ENCODE data around the gene ORC5.
"Not testable (repeated sequence)": the region's sequence is repeated elsewhere in the genome, so short reads cannot be mapped to it uniquely, and the experiment has no call there.

Gene ORC5

GRCh38 chr7:104207731-104208420 is at the start of gene ORC5:
TSS of gene ORC5 (minus strand) at chr7:104208013. CDS start at chr7:104207904, 109 bp downstream.
- DNase-seq, result peak; percentile 75

GRCh38 chr7:104255616-104256015 is 47.8 kb upstream of the ORC5 start:
- no peak for DNase-seq

DNA sequence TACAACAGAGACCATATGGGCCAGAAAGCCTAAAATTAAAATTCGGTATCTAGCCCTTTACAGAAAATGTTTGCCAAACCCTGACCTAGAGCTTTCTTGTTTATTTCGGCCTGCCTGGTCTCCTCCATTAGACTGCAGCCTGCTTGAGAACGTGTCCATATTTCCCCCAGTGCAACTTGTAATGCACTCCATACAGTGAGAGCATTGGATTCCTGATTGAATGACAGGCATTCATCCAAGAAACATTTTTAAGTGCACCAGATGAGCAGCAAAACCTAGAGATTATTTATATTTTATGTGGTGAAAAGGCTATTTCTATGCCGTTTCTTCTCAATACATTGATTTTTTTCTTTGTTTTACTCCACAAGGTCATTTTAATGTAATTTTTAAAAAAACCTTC is 47.4 kb upstream of the ORC5 start:
- no peak for DNase-seq

DNA sequence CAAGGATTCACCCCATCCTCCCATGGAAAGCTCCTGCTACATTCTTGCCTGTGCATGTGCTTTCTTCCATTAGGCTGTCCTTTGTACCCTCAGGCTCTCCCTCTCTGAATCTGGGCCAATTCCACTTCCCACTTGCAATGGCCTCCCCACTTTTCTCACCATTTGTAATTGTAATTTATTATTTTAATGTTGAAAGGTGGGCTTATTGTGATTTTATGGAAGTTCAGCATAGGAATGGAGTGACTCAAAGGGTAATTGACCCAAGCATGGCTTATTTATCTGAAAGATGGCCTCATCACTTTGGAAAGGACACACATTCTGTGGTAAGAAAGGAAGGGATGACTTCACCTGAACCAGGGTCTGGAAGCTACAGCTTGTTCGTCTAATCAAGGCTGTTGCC is 46.9 kb upstream of the ORC5 start:
- DNase-seq, result no peak

GRCh38 chr7:104252409-104253134 is 44.8 kb upstream of the ORC5 start:
- no peak for DNase-seq

DNA sequence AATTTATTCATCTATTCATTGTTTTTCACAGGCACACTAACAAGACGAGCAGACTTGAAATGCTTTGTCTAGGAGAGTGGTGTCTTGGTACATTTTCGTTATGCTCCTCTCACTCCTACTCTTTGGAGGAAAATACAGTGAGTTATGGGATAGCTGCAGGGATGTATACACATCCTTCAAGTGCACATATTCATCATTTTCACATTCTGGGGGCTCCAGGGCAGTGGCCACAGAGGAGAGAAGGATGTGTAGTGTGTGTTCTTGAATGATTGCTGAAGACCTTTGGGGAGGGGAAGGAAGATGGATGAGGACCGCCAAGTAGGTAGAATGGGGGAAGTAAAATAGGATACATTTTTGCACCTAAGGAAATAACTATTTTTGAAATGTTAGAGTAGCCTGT is 34.8 kb upstream of the ORC5 start:
- no peak for DNase-seq

DNA sequence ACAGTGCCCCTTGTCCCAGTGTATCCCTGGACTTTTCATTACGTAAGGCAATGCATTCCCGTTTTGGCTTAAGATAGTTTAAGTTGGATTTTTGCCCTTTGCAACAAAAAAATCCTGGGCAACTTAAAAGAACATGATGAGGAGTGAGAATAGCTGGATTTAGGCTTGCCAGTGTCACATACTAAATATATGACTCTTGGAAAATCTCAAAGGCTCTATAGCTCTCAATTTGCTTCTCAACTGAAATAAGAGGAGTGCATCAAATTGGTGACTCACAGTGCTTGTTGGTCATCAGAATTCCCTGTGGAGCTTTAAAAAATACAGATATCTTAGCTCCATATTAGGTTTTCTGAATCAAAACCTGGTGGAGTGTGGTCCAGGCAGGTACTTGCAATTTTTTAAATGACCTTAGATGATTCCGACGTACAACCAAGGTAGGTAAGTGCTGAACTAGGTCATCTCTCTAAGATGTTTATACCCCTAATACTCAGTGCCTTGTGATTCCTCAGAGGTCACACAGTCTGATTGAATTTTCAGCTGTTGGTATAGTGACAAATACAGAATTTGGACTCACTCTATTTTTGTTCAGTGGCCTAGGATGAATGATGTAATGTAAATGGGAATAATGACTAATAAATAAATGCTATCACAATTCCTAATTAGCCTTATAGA is 33.9 kb upstream of the ORC5 start:
- DNase-seq, result no peak

GRCh38 chr7:104241135-104241534 is 33.3 kb upstream of the ORC5 start:
- no peak for DNase-seq

DNA sequence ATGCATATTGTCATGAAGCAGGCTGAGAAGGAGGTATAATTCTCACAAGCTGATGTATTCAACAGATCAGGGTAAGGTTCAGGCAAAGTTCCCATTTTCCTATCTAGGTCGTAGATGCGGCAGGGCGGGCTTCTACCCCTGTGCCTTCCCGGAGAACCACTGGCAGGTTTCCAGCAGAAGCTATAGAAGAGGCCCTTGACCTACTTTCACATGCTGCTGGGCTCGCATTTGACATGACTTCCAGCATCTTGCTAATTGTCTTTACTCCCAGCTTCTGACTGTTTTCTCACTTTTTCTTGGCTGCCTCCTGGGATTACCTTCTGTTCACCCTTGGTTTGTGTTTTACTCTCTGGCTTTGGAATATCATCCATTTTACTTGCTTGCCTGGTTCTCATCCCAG is 32.6 kb upstream of the ORC5 start:
- no peak for DNase-seq

DNA sequence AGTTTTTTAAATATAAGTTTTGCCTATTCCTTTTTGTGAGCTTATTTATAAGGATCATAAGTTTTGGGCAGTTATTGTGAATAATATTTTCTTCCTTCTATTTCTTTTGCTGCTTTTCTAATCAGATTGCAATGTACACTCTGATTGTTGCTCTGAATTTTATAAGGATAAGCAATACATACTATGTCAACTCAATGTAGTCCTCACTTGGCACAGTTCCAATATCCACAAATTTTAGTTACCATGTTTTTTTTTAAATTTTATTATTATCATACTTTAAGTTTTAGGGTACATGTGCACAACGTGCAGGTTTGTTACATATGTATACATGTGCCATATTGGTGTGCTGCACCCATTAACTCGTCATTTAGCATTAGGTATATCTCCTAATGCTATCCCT is 27.2 kb upstream of the ORC5 start:
- not testable (repeated sequence) for DNase-seq

DNA sequence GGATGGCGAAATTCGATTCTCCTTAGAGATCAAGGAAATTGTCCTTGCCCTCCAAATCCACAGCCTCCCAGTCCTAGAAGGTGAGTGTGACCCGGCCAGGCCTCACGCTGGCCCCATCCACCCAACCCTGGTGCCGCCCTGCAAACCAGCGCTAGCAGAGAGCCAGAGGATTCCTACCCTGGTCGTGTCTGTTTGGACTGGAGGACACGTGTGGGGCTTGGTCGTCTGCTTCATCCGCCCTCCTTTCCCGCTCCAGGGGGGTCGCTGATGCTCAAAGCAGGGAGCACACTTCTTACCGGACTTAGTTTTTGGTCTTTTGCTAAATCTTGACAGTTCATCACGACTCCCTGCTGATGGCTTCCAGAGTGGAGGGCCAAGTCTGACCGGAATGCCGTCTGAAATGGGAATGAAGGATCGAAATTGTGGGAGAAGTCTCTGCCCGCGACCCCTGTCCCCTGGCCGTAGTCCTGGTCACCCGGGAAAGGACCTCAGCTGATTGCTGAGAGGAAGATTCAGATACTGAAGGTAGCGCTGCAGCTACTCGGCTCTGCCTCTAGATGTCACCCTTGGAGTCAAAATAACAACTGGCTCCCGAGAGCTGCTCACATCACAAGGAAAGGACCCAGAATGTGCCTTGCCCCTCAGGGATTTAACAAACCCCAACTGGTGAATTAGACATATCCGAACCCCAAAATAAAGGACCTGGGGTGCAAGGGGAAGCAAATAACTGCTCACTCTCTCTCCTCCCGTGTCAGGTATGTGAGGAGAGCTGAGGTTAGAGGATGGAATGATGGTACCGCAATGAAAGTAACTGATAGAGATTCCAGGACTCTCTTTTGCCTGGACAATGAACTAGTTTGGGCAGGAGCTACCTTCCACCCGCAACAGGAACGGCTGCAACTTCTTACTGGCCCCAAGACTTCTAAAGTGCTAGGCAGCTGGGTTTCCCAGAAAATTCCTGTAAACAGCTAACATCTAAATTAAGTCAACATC is 23.5 kb upstream of the ORC5 start:
- DNase-seq, result peak; percentile 28

DNA sequence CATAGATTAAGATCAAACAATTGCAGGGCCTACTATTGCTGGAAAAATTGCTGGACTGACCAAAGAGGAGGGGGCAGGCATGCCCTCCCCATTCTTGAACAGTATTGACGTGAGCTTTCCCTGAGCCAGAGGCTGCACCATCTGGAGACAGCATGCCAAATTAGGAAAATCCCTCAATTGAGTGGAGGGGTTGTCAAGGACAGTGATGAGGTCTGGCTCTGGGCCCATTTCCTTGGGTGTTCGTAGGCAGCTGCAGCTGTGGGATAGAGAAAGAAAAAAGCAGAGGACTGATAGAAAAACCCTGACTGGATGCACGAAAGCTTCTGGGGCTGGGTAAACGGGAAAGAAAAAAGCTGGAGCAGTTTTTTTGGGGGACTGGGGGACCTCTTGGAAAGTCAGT is 22.8 kb upstream of the ORC5 start:
- no peak for DNase-seq

DNA sequence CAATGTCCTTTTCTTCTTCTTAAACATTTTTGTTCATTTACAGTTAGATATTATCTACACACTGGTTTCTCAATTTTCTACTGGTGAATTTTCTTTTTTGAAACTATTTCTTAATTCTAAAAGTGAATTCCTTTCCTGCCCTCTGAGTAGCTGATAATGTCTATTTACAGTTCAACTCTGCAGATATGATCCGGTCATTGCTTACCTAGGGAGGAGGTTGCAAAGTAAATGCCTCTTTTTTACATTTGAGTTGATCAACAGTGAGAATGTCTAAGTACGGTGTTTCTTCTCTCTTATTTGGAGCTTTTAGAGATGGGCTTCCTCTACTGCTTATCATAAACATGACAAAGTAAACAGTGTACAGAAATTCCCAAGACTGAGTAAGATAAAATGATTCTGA is 20.6 kb upstream of the ORC5 start:
- no peak for DNase-seq

GRCh38 chr7:104225451-104225850 is 17.6 kb upstream of the ORC5 start:
- DNase-seq, result no peak

DNA sequence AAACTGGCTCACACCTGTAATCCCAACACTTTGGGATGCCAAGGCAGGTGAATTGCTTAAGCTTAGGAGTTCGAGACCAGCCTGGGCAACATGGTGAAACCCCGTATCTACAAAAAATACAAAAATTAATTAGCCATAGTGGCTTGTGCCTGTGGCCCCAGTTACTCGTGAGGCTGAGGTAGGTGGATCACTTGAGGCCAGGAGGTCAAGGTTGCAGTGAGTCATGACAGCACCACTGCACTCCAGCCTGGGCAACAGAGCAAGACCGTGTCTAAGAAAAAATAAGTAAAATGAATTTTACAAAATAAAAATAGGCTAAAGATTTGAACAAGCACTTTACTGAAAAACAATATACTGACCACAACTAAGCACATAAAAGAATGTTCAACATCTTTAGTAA is 9.8 kb upstream of the ORC5 start:
- no peak for DNase-seq

- DNase-seq, result no peak
Observed at GRCh38 chr7:104209063-104209462, 1.2 kb upstream of the ORC5 start.

GRCh38 chr7:104208421-104208780 is 588 bp upstream of the ORC5 start:
- no peak for DNase-seq

GRCh38 chr7:104207348-104207730 is 474 bp downstream of the ORC5 start:
- no peak for DNase-seq

DNA sequence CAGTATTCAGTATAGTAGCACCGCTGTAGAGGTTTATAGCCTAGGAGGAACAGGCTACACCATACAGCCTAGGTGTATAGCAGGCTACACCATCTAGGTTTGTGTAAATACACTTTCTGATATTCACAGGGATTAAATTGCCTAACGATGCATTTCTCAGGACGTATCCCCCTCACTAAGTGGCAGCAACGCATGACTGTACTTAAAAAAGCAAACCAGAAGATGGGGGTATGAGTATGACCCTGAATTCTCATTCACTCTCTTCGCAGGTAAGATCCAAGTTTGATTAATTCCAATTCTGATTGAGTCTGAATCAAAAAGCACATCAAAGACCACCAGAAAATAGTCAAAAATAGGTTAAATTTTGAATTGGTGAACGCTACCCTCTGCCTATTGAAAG is 972 bp downstream of the ORC5 start:
- DNase-seq, result no peak

- no peak for DNase-seq
Observed at GRCh38 chr7:104198673-104199278, 9.0 kb downstream of the ORC5 start.

DNA sequence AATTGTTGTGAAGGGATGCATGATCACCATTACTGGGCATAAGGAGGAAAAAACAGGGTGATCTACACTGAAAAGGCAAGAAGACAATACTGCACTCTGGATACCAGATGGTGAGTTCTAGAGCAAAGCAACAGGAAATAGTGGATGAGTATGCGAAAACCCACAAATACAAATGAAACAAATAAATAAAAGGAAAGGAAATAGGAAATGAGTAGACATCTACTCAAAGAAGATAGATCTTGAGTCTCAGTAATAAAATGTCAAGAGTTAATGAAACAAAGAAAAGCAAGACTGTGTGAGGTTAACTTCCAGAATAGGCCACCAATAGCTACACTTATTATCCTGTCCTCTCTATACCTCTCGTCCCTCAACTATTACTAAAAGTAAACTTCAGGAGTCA is 11.7 kb downstream of the ORC5 start:
- no peak for DNase-seq

DNA sequence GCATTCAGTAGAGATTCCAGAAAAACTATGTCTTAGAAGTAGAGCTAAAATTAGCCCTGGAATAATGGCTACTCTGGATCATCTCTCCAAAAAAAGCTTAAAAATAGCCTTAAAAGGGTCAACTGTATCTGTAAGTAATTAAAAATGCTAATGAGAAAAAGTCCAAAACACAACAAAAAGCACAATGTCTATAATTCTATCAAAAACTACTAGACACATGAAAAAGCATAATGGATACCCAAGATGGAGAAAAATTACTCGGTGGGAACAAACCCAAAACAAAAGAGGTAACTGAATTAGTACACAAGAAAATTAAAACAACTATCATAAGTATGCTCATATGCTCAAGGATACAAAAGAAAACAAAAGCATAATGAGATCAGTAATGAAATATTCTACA is 15.4 kb downstream of the ORC5 start:
- DNase-seq, result no peak

DNA sequence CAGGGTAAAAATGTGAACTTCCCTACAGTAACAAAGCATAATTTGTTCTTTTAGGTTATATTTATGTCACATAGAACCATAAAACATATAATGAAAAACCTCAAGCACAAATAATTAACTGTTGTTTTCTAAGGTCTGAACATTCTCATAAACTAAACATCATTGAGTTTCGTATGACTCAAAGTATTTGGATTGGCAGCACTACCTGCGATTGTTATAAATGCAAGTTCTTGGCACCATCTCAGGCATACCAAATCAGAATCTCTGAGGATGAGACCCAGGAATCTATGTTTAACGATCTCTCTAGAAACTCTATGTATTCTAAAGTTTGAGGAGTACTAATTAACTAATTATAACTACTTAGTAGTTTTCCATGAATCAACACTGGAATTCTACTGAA is 22.5 kb downstream of the ORC5 start:
- DNase-seq, result no peak
